Esophagus squamous epithelium (tissue), 5 donors: ENCODE results near the gene FRMD1. TPM values are rescaled to one million over a fixed set of nuclear protein-coding genes. Genes with fewer than 3 reads are reported as not detected.

Experiments
- DNase-seq: peaks from one replicate; lab custom pipeline; 2025; lab: John Stamatoyannopoulos, UW
- H3K27ac ChIP-seq, 4 donors: fragments of 200-600 bp; sonication (generic); one replicate each; pipeline ENCODE4 v1.5.1; 2016 to 2019; ENCODE audit warnings: mild to moderate bottlenecking in 1 of 4
- H3K27me3 ChIP-seq, 4 donors: fragments of 200-600 bp; sonication (generic); 1 replicate in 3 of 4; 2 replicates in 1 of 4; pipeline versions ENCODE4 v1.5.1 to v1.6.0; 2017 to 2021; ENCODE audit warnings: antibody characterized with exemption in 1 of 4
- H3K36me3 ChIP-seq, 3 donors: fragments of 200-600 bp; sonication (generic); one replicate each; pipeline ENCODE4 v1.5.1; 2016 to 2019
- H3K4me1 ChIP-seq, 3 donors: fragments of 200-600 bp; sonication (generic); one replicate each; pipeline ENCODE4 v1.5.1; 2017 to 2019
- H3K4me3 ChIP-seq, 4 donors: fragments of 200-600 bp; sonication (generic); 1 replicate in 3 of 4; 2 replicates in 1 of 4; pipeline ENCODE4 v1.5.1; 2016 to 2019; ENCODE audit warnings: mild to moderate bottlenecking in 2 of 4, moderate library complexity in 1 of 4
- H3K9me3 ChIP-seq, 3 donors: fragments of 200-600 bp; sonication (generic); one replicate each; pipeline ENCODE4 v1.5.1; 2016 to 2019
- POLR2A ChIP-seq, 4 donors: fragments of 450-650 bp; IDR thresholded peaks; one replicate each; pipeline ENCODE4 v1.6.1; 2017; ENCODE audit warnings: antibody characterized with exemption in 4 of 4, mild to moderate bottlenecking in 4 of 4, moderate library complexity in 3 of 4
- WGBS, 2 donors: methylation state at CpG; one replicate each; pipeline ENCODE4 v1.1.5; 2018; 5-methylcytosine and 5-hydroxymethylcytosine counted together
- intact Hi-C: fragments of 100-400 bp; cut with DNase I; formaldehyde crosslinking; loops from one replicate; pipeline ENCODE4 v1.15.0; 2022
- total RNA-seq, 4 donors: library from RNA; depleted of rRNA; stranded (reverse); fragments of >200 nt; gene quantifications; one replicate each; pipeline ENCODE4 v1.1.0, GENCODE V29; 2016
- TF ChIP-seq, protein P1 (sequence below), 6 experiments: fragments of 450-650 bp in 4 of 6; fragments of 200-600 bp in 2 of 6; sonication (generic) in 2 of 6; IDR thresholded peaks; one replicate each; pipeline ENCODE4 v1.5.1; 2016 to 2019; ENCODE audit warnings: antibody characterized with exemption in 6 of 6, mild to moderate bottlenecking in 4 of 6, moderate library complexity in 4 of 6
- donor health status: DM: yes; HTN: yes; CAD: no.

Gene FRMD1
- total RNA-seq, 4 donors from 2014 or later: 0.13 to 0.19 TPM; not detected in 2

DNA sequence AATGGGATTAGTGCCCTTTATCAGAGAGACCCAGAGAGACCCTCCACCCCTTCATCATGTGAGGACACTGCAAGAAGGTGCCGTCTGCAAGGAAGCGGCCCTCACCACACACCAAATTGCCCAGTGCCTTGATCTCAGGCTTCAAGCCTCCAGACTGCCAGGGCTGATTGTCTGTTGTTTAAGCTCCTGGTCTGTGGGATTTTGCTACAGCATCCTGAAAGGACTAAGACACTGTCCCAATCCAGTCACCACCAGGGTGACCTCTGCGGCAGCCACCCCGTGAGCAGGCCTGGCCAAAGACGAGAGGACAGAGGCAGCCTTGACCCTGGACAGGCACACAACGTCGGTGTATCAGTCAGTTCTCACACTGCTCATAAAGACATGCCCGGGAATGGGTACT lies 13.5 kb upstream of the FRMD1 start:
- Histone ChIP-seq H3K27ac (no peak overlapping the region), H3K27me3 (peaks cover 0 to 5% (median 0%) of the 10 kb centered on the region in 4 donors), H3K4me1 (peaks cover 0 to 9% (median 0%) of the 10 kb centered on the region in 3 donors), H3K36me3 (no peaks in the 10 kb centered on the region), H3K9me3 (no peaks in the 10 kb centered on the region), H3K4me3 (no peak overlapping the region)
- DNase-seq: no peak
- intact Hi-C loops: no loop called here
- no peak for TF ChIP-seq POLR2A (IDR thresholded peaks at IDR 0.05)
- TF ChIP-seq, protein P1, sequence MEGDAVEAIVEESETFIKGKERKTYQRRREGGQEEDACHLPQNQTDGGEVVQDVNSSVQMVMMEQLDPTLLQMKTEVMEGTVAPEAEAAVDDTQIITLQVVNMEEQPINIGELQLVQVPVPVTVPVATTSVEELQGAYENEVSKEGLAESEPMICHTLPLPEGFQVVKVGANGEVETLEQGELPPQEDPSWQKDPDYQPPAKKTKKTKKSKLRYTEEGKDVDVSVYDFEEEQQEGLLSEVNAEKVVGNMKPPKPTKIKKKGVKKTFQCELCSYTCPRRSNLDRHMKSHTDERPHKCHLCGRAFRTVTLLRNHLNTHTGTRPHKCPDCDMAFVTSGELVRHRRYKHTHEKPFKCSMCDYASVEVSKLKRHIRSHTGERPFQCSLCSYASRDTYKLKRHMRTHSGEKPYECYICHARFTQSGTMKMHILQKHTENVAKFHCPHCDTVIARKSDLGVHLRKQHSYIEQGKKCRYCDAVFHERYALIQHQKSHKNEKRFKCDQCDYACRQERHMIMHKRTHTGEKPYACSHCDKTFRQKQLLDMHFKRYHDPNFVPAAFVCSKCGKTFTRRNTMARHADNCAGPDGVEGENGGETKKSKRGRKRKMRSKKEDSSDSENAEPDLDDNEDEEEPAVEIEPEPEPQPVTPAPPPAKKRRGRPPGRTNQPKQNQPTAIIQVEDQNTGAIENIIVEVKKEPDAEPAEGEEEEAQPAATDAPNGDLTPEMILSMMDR (IDR thresholded peaks at IDR 0.05): no peak
- 80 to 86% methylated on average over 5 of the region's 8 CpGs for WGBS, 2 donors

DNA sequence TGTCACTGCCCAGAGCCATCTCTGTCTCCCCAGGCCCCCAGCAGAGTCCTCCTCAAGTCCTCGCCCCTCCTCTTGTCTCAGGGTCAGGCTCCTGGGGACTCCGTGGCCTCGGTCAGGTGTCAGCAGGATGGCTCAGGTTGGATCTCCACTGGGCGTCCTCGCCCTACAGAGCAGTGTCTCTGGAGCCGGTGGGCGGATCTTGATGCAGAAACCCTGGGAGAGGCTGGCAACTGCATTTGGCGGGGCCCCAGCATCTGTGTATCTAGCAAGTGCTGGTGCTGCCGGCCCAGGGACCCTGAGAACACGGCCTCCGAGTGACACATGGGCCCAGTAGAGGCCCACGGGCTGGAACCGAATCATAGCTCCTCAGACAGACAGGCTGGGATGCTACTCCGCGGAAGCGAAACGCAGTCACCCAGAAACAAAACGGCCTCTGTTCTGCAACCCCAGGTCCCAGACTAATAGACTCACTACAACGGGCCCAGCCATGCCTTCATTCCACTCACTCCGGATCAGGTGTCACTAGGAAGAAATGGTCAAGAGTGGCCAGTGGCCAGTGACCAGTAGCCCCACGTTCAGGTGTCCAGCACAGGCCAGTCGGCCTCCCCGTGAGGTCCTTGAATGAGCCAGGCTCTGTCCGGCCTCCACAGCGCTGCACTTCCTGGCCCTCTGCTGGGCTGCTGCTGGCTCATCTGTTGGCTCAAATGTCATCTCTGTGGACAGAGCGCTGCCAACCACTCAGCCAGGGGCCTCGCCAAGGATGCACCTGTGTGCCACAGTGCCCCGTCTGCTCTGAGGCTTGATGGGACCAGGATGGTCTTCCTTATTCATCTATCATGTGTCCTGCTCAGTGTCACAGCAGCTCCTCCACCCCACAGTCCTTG lies 12.6 kb upstream of the FRMD1 start:
- H3K27ac ChIP-seq: no peak overlapping the region

DNA sequence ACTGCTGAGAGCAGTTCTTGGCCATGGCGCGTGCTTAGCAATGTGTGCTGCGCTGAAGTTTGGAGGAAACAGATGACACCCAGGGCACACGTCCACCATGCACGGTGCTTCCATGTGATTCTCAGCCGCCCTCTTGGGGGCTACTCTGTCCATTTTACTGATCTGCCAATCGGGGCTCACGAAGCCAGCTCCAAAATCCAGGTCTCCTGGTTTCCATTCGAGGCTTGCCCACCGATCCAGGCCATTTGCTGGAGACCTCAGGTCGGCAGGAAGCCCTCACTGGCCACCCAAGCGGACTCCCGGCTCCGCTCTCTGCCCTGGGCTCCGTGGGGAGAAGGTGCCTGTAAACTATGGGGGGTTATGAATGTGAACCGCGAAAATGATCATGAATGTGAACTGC lies 11.7 kb upstream of the FRMD1 start:
- peaks cover 0 to 9% (median 0%) of the 10 kb centered on the region in 3 donors for H3K4me1 ChIP-seq
- H3K27me3 ChIP-seq: no peaks in the 10 kb centered on the region
- no peak overlapping the region for H3K27ac ChIP-seq
- no peak for TF ChIP-seq POLR2A (IDR thresholded peaks at IDR 0.05)
- TF ChIP-seq, protein P1 (IDR thresholded peaks at IDR 0.05): no peak
- intact Hi-C loops: no loop called here
- H3K36me3 ChIP-seq: no peaks in the 10 kb centered on the region
- 77 to 81% methylated on average over 7 to 16 of the region's 17 CpGs for WGBS, 2 donors
- no peak overlapping the region for H3K4me3 ChIP-seq
- no peaks in the 10 kb centered on the region for H3K9me3 ChIP-seq
- no peak for DNase-seq

More for the DNA sequence above, 12.6 kb upstream of the FRMD1 start:
- H3K36me3 ChIP-seq: no peaks in the 10 kb centered on the region
- H3K4me3 ChIP-seq: no peak overlapping the region
- TF ChIP-seq, protein P1 (IDR thresholded peaks at IDR 0.05): no peak
- no peak for TF ChIP-seq POLR2A (IDR thresholded peaks at IDR 0.05)
- intact Hi-C loops: no loop called here
- H3K27me3 ChIP-seq: no peaks in the 10 kb centered on the region
- WGBS, 2 donors: 96 to 100% methylated on average over 4 of the region's 28 CpGs
- no peaks in the 10 kb centered on the region for H3K9me3 ChIP-seq
- DNase-seq: no peak
- peaks cover 0 to 9% (median 0%) of the 10 kb centered on the region in 3 donors for H3K4me1 ChIP-seq

DNA sequence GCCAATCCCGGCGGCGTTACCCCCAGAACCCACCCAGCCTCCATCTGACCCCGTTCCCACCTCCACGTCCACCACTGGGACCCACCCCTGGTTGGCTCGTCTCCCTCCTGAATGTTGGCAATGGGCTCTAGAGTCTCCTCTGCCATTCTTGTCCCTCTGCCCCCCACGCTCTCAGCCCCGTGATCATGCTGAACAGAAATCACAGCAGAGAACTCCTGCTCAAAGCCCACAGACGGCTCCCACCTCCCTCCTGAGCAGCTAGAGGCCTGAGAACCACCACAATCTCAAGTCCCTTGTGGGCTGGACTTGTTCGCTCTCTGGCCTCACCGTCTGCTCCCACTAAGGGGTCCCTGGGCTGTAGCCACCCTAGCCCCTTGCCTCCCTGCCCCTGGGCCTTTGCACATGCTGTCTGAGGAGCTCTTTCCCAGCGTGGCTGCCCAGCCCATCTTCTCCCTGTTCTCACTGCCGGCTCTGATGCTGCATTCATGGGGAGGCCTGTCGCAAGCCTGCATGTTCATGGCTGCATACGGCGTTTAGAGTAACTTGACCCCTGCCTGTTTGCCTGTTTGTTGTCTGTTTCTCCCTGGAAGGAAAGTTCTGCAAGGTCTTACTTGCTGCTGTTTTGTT lies 11.2 kb upstream of the FRMD1 start:
- DNase-seq: no peak
- no peak for TF ChIP-seq POLR2A (IDR thresholded peaks at IDR 0.05)
- TF ChIP-seq, protein P1 (IDR thresholded peaks at IDR 0.05): no peak
- intact Hi-C loops: no loop called here
- peaks cover 0 to 9% (median 0%) of the 10 kb centered on the region in 3 donors for H3K4me1 ChIP-seq
- no peak overlapping the region for H3K4me3 ChIP-seq
- no peaks in the 10 kb centered on the region for H3K36me3 ChIP-seq
- no peak overlapping the region for H3K27ac ChIP-seq
- 70 to 83% methylated on average over 11 to 14 of the region's 16 CpGs for WGBS, 2 donors
- no peaks in the 10 kb centered on the region for H3K9me3 ChIP-seq
- no peaks in the 10 kb centered on the region for H3K27me3 ChIP-seq
